HL-60/S4 (cell line): ENCODE results near the gene NCAM2.

ENCODE experiments used
- in situ Hi-C: fragments of 300-500 bp; cut with MboI; formaldehyde crosslinking; loops from 2 replicates; pipeline ENCODE4 v1.14.3; 2022; ENCODE audit warnings: low sequenced_read_pairs

Gene NCAM2

DNA sequence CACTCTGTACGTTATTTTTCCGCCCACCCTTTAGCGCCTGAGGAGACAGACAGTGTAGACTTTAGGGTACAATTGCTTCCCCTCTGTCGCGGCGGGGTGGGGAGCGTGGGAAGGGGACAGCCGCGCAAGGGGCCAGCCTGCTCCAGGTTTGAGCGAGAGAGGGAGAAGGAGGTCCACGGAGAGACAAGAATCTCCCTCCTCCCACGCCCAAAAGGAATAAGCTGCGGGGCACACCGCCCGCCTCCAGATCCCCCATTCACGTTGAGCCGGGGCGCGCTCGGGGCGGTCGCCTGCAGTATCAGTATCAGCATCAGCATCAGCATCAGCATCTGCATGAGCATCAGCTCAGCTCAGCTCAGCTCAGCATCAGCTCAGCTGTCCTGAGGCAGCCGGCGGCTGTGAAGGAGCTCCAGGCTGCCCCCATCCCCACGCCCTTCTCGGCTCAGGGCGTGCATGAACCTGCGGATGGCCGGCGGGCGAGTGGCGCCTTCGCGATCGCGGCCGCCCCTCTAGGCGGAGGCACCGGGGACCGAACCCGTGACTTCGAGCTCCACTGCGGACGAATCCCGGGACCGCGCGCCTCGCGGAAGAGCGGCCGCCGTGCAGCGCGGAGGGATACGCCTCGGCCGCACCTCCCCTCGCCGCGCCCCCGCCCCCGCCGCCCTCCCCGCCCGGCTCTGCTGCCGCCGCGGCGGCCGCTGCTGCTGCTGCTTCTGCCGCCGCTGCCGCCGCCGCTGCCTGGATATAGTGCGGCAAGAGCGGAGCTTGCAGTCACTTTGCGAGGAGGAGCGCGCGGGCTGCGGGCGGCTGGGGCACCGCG lies at the start of gene NCAM2:
Gene NCAM2 (plus strand): TSS at position 774 of the 820 bp plus-strand sequence.
- in situ Hi-C loops: no loop called here

DNA sequence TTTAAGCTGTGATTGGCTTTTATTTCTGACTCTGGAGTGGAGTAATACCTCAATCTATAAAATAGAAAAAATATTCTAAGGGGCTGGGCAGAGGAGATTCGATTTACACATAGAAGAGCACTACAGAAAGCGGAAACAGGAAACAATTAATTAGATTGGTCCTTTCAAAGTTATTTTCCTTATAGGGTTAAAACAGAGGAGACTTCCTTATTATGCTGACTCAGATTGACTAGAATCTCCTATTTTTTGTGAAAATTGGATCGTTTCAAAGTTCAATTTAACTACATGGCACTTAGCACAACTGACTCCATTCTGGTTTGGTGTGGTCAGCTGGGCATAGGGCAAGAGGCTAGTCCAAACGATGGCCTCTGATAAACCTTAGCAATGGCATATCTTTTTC lies 48.3 kb upstream of the NCAM2 start:
- in situ Hi-C loops: no loop called here

DNA sequence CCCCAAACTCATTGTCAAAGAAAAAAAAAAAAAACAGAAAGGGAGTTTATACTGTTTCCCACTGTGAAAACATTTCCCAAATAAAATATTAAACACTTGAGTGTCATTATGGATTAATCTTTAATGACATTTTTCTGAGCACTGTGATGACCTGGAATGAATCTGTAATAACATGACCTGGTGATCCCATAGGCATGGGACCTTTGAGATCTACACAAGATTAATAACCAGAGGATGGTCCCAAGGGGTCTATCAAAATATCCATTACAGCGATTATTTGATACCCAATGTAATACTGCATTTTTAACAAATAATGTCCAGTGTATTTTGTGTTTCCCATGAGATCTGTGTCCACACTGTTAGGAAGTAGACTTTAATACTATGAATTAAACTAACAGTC lies 32.4 kb upstream of the NCAM2 start:
- in situ Hi-C loops: no loop called here

- in situ Hi-C loops: no loop called here
Observed at GRCh38 chr21:20968391-20968790, 29.8 kb upstream of the NCAM2 start.

GRCh38 chr21:20970691-20971090 lies 27.5 kb upstream of the NCAM2 start:
- in situ Hi-C loops: no loop called here

GRCh38 chr21:20971296-20971921 lies 26.8 kb upstream of the NCAM2 start:
- in situ Hi-C loops: no loop called here

GRCh38 chr21:20994790-20995189 lies 3.4 kb upstream of the NCAM2 start:
- in situ Hi-C loops: no loop called here

DNA sequence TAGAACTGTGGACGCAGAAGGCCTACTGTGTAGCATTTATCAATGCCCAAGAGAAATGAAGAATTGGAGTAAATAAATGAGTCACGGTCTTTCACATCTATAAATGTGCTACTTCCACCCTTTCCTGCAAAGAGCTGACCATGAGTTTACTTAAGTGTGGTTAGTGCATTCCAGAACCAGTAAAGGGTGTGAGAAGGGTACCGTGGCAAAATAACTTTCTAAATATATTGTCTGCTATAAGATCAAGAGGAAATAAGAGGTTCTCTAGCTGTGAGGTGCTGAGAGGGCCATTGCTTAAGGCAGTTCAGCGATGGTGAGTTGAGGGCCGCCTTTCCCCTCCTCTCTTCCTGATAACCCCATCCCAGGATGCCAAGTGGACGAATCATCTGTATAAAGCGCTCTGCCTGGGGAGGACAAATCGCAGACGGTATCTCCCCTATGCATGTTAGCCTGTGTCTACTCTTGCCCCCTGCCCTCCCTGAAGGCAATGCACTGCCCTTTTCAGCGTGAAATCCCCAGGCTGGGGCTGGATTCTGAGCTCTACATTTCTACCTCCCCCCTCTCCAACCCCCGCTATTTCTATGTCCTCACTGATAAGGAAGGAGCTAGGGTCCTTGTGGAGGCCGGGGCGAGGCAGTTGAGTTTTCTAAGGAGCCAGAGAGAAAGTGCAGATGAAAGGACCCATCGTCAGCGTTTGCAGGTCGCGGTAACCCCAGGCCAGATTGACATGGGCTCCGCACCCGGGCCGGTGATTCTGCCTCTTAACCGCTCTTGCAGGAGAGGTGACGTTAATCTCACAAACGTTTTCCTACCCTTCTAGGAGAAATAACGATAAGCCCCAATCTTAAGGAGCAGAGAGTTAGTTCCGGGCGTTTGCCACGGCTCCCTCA lies 1.5 kb upstream of the NCAM2 start:
- in situ Hi-C loops: no loop called here

DNA sequence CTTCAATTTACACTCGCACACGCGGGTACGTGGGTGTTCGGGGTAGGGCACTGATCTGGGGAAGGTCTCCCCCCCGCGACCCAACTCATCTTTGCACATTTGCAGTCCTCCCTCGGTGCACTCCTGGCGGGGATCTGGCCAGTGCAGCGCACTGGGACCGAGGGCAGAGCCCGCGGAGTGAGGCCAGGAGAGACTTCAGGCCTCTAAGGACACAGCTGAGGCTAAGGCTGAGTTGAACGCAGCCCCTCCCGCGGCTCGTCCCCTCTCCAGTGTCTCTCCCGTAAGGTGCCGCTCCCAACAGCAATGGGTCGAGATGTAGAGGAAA lies 936 bp upstream of the NCAM2 start:
- in situ Hi-C loops: no loop called here

- in situ Hi-C loops: no loop called here
Observed at GRCh38 chr21:20998456-20998789, 214 bp downstream of the NCAM2 start.

DNA sequence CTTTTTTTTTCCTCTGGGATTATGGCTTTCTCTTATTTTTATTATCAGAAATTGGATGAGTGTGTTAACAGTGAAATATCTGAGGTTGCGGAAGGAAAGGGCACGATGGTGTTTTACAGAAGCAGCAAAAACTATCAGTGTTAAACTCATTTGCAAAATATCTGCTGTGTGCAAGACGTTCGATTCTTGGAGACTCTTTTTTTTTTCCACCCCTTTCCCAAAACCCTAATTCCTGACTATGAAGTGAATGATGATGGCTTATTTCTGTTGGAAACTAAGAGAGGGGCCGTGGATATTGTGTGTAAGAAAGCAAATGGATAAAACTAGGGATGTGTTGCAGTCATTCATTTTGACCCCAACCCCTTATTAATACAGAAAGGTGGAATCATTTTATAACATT lies 677 bp downstream of the NCAM2 start:
- in situ Hi-C loops: no loop called here

DNA sequence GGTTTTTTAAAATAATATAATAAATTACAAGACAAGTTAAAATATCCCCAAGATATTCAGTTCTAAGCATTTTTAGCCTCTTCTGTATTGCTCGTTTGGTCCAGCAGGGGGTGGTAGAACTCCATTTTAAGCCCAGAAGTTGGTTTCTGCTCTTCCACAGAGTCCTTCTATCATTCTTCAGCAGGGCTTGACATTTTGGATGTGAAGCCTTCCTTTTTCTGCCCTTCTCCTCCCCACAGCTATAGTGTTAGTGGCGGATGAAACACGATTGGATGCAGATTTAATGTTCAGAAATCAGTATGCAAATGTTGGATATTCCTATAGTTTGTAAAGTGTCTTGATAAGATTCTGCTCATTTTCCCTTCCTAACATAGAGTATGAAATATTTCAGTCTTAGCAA lies 1.4 kb downstream of the NCAM2 start:
- in situ Hi-C loops: loop anchor here (10.0 to 25.0 kb wide), 2 partner anchors 95 to 1788 kb away; no protein-coding TSS in a partner anchor

DNA sequence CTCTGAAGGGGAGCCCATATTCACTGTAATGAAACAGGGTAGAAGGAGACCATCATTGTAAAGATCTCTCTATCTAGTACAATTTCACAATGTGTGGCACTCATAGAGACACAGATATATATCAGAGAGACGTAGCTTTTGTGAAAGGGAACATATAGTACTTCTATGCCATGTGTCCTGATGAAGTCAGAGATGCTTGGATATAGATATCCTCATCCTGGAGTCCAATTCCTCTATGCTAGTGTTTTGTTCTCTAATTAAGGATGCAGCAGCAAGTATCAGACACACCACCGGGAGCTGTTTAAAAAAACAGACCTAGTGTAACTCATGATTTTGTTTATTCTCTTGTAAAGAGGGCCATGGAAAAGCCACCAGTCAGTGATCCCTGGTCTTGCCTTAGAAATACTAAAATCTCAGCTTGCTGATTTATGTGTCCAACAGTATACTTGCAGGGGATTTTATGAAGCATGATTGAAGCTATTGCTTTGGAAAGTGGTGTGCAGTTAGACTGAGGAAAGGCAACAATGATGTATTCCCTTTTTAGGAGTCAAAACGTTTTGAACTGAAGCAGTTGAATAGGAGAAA lies 2.5 kb downstream of the NCAM2 start:
- in situ Hi-C loops: loop anchor here (10.0 to 25.0 kb wide), 2 partner anchors 94 to 1787 kb away; no protein-coding TSS in a partner anchor

DNA sequence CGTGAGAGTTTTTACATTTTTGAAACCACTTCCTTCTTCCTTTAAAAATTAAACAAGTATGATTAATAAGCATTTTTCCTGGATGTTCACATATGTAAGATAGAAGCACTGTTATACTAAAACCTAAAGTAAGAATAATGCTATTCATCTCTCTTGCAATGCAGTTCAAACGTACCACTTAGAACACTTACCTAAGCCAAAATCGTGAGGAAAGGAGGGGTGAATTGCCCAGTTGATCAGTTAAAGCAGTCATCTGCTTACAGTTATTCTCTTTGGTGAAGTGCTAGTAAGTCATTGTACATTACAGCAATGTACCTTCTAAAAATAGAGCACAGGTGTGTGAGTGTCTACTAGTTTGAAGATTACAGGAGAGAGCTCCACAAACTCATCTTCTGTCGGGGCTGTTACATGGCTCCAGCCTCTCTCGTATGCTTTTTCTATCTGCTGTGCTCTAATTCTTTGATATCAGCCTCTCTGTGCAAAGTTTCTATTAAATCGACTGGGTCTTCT lies 3.4 kb downstream of the NCAM2 start:
- in situ Hi-C loops: loop anchor here (10.0 to 25.0 kb wide), 2 partner anchors 93 to 1786 kb away; no protein-coding TSS in a partner anchor

DNA sequence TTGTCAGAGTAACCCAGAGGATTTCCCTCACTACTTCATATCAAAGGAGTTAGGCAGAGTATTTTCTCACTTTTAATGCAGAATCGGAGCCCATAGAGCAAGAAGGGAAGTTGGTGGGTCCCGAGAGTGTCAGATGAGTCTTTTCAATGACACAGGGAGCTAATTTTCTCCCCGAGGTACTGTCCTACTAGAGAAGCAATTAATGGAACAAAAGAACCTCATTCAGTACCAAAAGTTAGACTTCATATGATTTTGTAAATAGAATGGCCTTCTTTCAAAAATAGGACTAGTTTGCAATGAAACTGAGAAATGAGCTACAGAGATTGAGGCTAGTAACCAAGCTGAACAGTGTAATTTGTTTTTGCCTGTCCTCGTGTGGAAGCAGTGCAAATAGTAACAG lies 3.9 kb downstream of the NCAM2 start:
- in situ Hi-C loops: loop anchor here (10.0 to 25.0 kb wide), 2 partner anchors 93 to 1785 kb away; no protein-coding TSS in a partner anchor

GRCh38 chr21:21003701-21004100 lies 5.5 kb downstream of the NCAM2 start:
- in situ Hi-C loops: loop anchor here (10.0 to 25.0 kb wide), 2 partner anchors 91 to 1784 kb away; no protein-coding TSS in a partner anchor

DNA sequence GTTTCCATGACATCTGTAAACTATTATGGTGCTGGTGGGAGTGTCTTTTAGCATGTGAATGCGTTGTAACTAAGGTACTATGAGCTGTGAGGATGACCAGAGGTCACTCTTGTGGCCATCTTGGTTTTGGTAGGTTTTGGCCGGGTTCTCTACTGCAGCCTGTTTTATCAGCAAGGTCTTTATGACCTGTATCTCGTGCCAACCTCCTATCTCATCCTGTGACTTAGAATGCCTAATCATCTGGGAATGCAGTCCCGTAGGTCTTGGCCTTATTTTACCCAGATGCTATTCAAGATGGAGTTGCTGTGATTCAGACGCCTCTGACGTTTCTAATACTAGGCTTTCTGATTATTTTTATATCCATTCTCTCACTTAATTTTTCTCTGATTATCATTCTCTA lies 9.4 kb downstream of the NCAM2 start:
- in situ Hi-C loops: loop anchor here (10.0 to 25.0 kb wide), 2 partner anchors 87 to 1780 kb away; no protein-coding TSS in a partner anchor

DNA sequence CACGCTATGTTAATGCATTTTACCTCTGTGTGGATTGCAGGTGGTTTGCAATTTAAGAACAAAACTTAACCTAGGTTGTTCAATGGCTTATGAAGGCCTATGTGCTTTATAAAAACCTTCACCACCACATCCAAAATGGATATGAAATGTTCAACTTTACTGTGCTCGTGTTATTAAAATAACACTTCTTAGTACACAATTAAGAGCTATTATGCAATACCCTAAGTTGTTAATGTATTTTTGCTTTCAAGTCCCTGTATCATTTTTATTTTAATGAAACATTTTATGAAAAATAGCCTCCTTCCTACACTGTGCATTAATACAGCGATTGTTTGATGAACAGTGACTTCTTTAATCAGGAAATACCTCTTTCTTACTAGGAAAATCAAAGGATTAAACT lies 12.0 kb downstream of the NCAM2 start:
- in situ Hi-C loops: loop anchor here (25.0 kb wide), 1 partner anchor 1777 kb away; no protein-coding TSS in a partner anchor

- in situ Hi-C loops: loop anchor here (25.0 kb wide), 1 partner anchor 1777 kb away; no protein-coding TSS in a partner anchor
Observed at GRCh38 chr21:21010698-21011097, 12.5 kb downstream of the NCAM2 start.

GRCh38 chr21:21018821-21019220 lies 20.6 kb downstream of the NCAM2 start:
- in situ Hi-C loops: loop anchor here (25.0 kb wide), 1 partner anchor 1768 kb away; no protein-coding TSS in a partner anchor
